Progenitor cell of endocrine pancreas (in vitro differentiated cells): ENCODE measurements around the gene PDE7B. TPM values are rescaled to one million over a fixed set of nuclear protein-coding genes. Genes with fewer than 3 reads are reported as not detected.

Source experiments
- DNase-seq: peaks from one replicate; pipeline ENCODE4 v3.0.0; 2021; ENCODE audit warnings: low spot score; ENCODE audit not compliant: unreplicated experiment
- H3K27ac Mint-ChIP-seq: 2 replicates; pipeline ENCODE4 v1.8.0; 2021; ENCODE audit warnings: mild to moderate bottlenecking, moderate library complexity, mixed read lengths
- H3K27me3 Mint-ChIP-seq: 2 replicates; pipeline ENCODE4 v1.8.0; 2021; ENCODE audit warnings: mixed read lengths
- H3K36me3 Mint-ChIP-seq: 2 replicates; pipeline ENCODE4 v1.8.0; 2022; ENCODE audit warnings: mixed read lengths; ENCODE audit not compliant: insufficient read depth
- H3K4me1 Mint-ChIP-seq: 2 replicates; pipeline ENCODE4 v1.8.0; 2021; ENCODE audit warnings: low read depth, mixed read lengths
- H3K4me3 Mint-ChIP-seq: 2 replicates; pipeline ENCODE4 v1.8.0; 2021; ENCODE audit warnings: low read depth, mild to moderate bottlenecking, moderate library complexity, mixed read lengths
- H3K9me3 Mint-ChIP-seq: 2 replicates; pipeline ENCODE4 v1.8.0; 2021; ENCODE audit warnings: low read depth, mixed read lengths
- total RNA-seq: library from RNA; stranded (reverse); gene quantifications from 2 replicates; pipeline ENCODE4 v1.2.1, GENCODE V29; 2021
- TF ChIP-seq, protein P1 (sequence below): fragments of 200-600 bp; sonication (generic); IDR thresholded peaks from one replicate; pipeline ENCODE4 v1.5.0; 2021; ENCODE audit warnings: antibody characterized with exemption, mild to moderate bottlenecking; ENCODE audit not compliant: unreplicated experiment

Gene PDE7B
- total RNA-seq, 1 donor from 2014 or later: 0.07 TPM

GRCh38 chr6:136022224-136022874 is 170.8 kb downstream of the PDE7B start:
- H3K4me1 Mint-ChIP-seq: peaks cover 1% of the 10 kb centered on the region
- H3K27me3 Mint-ChIP-seq: no peaks in the 10 kb centered on the region
- H3K4me3 Mint-ChIP-seq: no peak overlapping the region
- no peak for DNase-seq
- no peaks in the 10 kb centered on the region for H3K36me3 Mint-ChIP-seq
- H3K9me3 Mint-ChIP-seq: no peaks in the 10 kb centered on the region
- no peak overlapping the region for H3K27ac Mint-ChIP-seq
- TF ChIP-seq, protein P1, sequence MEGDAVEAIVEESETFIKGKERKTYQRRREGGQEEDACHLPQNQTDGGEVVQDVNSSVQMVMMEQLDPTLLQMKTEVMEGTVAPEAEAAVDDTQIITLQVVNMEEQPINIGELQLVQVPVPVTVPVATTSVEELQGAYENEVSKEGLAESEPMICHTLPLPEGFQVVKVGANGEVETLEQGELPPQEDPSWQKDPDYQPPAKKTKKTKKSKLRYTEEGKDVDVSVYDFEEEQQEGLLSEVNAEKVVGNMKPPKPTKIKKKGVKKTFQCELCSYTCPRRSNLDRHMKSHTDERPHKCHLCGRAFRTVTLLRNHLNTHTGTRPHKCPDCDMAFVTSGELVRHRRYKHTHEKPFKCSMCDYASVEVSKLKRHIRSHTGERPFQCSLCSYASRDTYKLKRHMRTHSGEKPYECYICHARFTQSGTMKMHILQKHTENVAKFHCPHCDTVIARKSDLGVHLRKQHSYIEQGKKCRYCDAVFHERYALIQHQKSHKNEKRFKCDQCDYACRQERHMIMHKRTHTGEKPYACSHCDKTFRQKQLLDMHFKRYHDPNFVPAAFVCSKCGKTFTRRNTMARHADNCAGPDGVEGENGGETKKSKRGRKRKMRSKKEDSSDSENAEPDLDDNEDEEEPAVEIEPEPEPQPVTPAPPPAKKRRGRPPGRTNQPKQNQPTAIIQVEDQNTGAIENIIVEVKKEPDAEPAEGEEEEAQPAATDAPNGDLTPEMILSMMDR: no peak

DNA sequence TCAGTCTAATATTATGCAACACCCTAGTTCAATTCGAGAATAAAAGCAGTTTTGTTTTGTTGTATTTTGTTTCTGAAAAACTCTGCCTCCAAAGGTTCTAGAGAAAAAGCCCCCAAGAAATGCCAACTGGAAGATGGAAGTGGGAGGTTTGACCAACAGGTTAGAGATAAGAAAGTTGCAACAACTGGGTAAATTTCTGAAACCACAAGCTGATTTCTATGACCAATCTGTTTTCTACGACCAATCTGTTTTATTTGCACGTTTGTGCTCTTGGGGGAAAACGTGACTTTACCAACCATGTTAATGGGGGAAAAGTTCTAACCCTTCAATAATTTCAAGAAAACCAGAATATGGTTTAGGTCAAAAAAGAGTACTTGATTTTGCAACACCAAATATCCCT is 173.2 kb downstream of the PDE7B start:
- H3K9me3 Mint-ChIP-seq: no peaks in the 10 kb centered on the region
- H3K27me3 Mint-ChIP-seq: no peaks in the 10 kb centered on the region
- H3K27ac Mint-ChIP-seq: no peak overlapping the region
- H3K4me1 Mint-ChIP-seq: peaks cover 1% of the 10 kb centered on the region
- TF ChIP-seq, protein P1: no peak
- no peak for DNase-seq
- H3K36me3 Mint-ChIP-seq: no peaks in the 10 kb centered on the region
- no peak overlapping the region for H3K4me3 Mint-ChIP-seq

DNA sequence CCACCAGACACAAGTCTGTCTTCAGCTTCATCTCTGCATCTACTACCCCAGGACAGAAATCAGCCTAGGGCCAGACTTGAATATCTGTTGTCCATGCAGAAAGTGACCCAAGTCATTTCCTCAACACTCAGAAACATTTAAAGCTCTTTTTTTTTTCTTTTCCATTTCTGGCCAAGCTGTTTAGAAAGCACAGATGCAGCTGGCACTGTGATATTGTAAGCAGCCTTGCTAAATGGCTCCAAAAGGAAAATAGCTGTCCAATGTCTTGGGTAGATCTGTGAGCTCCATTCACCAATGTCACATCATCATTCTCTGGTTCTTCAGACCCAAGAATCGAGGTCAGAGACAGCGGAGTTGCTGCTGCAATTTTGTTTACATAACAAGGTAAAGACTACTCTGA is 174.2 kb downstream of the PDE7B start:
- Mint-ChIP-seq H3K4me1 (peaks cover 1% of the 10 kb centered on the region), H3K36me3 (no peaks in the 10 kb centered on the region), H3K27me3 (no peaks in the 10 kb centered on the region), H3K27ac (no peak overlapping the region), H3K4me3 (no peak overlapping the region), H3K9me3 (no peaks in the 10 kb centered on the region)
- no peak for DNase-seq
- TF ChIP-seq, protein P1: no peak

- TF ChIP-seq, protein P1: no peak
- no peak overlapping the region for H3K27ac Mint-ChIP-seq
- H3K36me3 Mint-ChIP-seq: no peaks in the 10 kb centered on the region
- no peaks in the 10 kb centered on the region for H3K9me3 Mint-ChIP-seq
- H3K4me3 Mint-ChIP-seq: no peak overlapping the region
- H3K4me1 Mint-ChIP-seq: peaks cover 4% of the 10 kb centered on the region
- no peaks in the 10 kb centered on the region for H3K27me3 Mint-ChIP-seq
- no peak for DNase-seq
Observed at GRCh38 chr6:136030131-136030530, 178.6 kb downstream of the PDE7B start.

DNA sequence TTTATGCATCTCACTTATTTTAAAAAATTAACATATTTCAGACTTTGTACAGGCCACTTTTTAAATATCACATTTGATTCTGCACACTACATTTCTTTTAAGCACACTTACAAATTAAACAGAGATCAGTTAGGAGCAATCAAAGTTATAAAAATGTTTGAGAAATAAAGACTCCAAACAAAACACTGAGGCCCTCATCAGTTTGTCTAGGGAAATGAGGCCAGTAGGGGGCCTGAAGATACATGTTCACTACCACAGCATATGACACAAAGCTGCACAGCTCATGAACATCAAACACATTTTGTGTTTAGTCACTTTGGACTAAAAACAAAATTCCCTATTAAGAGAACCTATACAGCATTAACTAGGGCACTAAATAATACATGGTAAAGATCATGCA is 180.5 kb downstream of the PDE7B start:
- no peak for DNase-seq
- H3K4me1 Mint-ChIP-seq: peaks cover 4% of the 10 kb centered on the region

More for the DNA sequence above, 180.5 kb downstream of the PDE7B start:
- TF ChIP-seq, protein P1: peak; percentile 42
- Mint-ChIP-seq H3K27me3 (peaks cover 1% of the 10 kb centered on the region), H3K36me3 (no peaks in the 10 kb centered on the region), H3K4me3 (no peak overlapping the region), H3K27ac (no peak overlapping the region), H3K9me3 (no peaks in the 10 kb centered on the region)
